ENCODE measurements around the gene SLF2. TPM values are rescaled to one million over a fixed set of nuclear protein-coding genes. Genes with fewer than 3 reads are reported as not detected.

SLF2 gene
- total RNA-seq, 1 experiment from 2014 or later, result 23.1 TPM

DNA sequence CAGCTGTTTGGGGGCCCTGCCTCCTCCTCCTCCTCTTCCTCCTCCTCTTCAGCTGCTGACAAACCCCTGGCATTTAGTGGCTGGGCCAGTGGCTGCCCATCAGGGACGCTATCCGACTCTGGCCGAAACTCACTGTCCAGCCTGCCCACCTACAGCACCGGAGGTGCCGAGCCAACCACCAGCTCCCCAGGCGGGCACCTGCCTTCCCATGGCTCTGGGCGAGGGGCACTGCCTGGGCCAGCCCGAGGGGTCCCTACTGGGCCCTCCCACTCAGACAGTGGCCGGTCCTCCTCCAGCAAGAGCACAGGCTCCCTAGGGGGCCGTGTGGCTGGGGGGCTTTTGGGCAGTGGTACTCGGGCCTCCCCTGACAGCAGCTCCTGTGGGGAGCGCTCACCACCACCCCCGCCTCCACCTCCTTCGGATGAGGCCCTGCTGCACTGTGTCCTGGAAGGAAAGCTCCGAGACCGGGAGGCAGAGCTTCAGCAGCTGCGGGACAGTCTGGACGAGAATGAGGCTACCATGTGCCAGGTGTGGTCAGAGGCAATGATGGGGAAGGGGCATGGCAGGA is 91.0 kb downstream of the SLF2 start:
- H3K27ac Mint-ChIP-seq, result no peak overlapping the region
- H3K9me3 ChIP-seq (ENCODE audit: control insufficient read depth, low read depth, low read length), result no peaks in the 10 kb centered on the region
- H2BK12ac ChIP-seq (ENCODE audit: insufficient read length, low read depth, low read length), result no peak overlapping the region
- no peaks in the 10 kb centered on the region; a peak in 2 of 5 replicates for H3K9me3 Mint-ChIP-seq
- no peak overlapping the region for H3K9ac ChIP-seq (ENCODE audit: extremely low read depth, insufficient read length, low read length)
- H2AFZ ChIP-seq (ENCODE audit: low read length), result no peak overlapping the region
- no peak overlapping the region for H3K4me2 ChIP-seq (ENCODE audit: insufficient read depth, insufficient read length, low read length)
- no peak overlapping the region for H3K4ac ChIP-seq (ENCODE audit: low read depth, low read length)
- DNase-seq, result no peak
- H3T11ph ChIP-seq (ENCODE audit: low read length), result no peak overlapping the region
- H3K4me3 Mint-ChIP-seq, result no peak overlapping the region; a peak in 1 of 5 replicates
- no peaks in the 10 kb centered on the region for H4K20me1 ChIP-seq (ENCODE audit: control insufficient read depth, insufficient read depth, insufficient read length)
- H3K23me2 ChIP-seq (ENCODE audit: insufficient read length, low read depth, low read length, poor library complexity, severe bottlenecking), result peaks cover 16% of the 10 kb centered on the region
- no peak overlapping the region for H4K91ac ChIP-seq (ENCODE audit: insufficient read length, low read depth, low read length)
- no peak overlapping the region for H3K18ac ChIP-seq (ENCODE audit: insufficient read length, low read depth, low read length)
- no peak overlapping the region for H2BK5ac ChIP-seq (ENCODE audit: insufficient read length, low read length)
- H4K5ac ChIP-seq (ENCODE audit: insufficient read length, low read depth, low read length), result no peak overlapping the region
- no peak overlapping the region for H2BK15ac ChIP-seq (ENCODE audit: low read depth, low read length)
- H3K27me3 ChIP-seq (ENCODE audit: insufficient read depth, low read length), result no peaks in the 10 kb centered on the region
- H3K27ac ChIP-seq (ENCODE audit: insufficient read length, low read depth, low read length), result no peak overlapping the region
- H3K27me3 Mint-ChIP-seq (ENCODE audit: low read depth), result no peaks in the 10 kb centered on the region; the same call in 1 of the 2 replicates
- peaks cover 12 to 21% of the 10 kb centered on the region in 2 experiments for H3K4me1 Mint-ChIP-seq
- no CpG with 5 or more reads among the region's 18 CpGs for WGBS (ENCODE audit: extremely low coverage, insufficient read length, low lambda C conversion rate)
- no peak overlapping the region for H2AK5ac ChIP-seq (ENCODE audit: insufficient read length, low read length)
- H3K79me1 ChIP-seq (ENCODE audit: insufficient read depth, low read depth, low read length, poor library complexity, severe bottlenecking), result no peaks in the 10 kb centered on the region
- H3K14ac ChIP-seq (ENCODE audit: insufficient read depth, low read length), result no peak overlapping the region
- no peak overlapping the region for H2BK120ac ChIP-seq (ENCODE audit: low read depth, low read length, poor library complexity, severe bottlenecking)
- H3K56ac ChIP-seq (ENCODE audit: insufficient read length, low read depth, low read length), result no peak overlapping the region
- H2BK20ac ChIP-seq (ENCODE audit: low read depth, low read length, poor library complexity, severe bottlenecking), result no peak overlapping the region
- H3K79me2 ChIP-seq (ENCODE audit: insufficient read depth, low read length), result no peaks in the 10 kb centered on the region; the same call in 1 of the 2 replicates
- TF ChIP-seq, protein P1, sequence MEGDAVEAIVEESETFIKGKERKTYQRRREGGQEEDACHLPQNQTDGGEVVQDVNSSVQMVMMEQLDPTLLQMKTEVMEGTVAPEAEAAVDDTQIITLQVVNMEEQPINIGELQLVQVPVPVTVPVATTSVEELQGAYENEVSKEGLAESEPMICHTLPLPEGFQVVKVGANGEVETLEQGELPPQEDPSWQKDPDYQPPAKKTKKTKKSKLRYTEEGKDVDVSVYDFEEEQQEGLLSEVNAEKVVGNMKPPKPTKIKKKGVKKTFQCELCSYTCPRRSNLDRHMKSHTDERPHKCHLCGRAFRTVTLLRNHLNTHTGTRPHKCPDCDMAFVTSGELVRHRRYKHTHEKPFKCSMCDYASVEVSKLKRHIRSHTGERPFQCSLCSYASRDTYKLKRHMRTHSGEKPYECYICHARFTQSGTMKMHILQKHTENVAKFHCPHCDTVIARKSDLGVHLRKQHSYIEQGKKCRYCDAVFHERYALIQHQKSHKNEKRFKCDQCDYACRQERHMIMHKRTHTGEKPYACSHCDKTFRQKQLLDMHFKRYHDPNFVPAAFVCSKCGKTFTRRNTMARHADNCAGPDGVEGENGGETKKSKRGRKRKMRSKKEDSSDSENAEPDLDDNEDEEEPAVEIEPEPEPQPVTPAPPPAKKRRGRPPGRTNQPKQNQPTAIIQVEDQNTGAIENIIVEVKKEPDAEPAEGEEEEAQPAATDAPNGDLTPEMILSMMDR (conservative IDR thresholded peaks at IDR 0.05), result no peak
- H4K8ac ChIP-seq (replicated peaks; ENCODE audit: insufficient read length, low read depth, low read length), result no peak overlapping the region
- peaks cover 19 to 46% (median 41%) of the 10 kb centered on the region in 3 experiments; a peak in 6 of 7 replicates for H3K36me3 Mint-ChIP-seq (ENCODE audit: insufficient read depth in 1 of 3, low read depth in 3 of 3)
- no peak overlapping the region for H3K23ac ChIP-seq (ENCODE audit: insufficient read length, low read depth, low read length)
- H3K4me1 ChIP-seq (ENCODE audit: insufficient read depth, low read length), result peaks cover under 1% of the 10 kb centered on the region; the same call in 1 of the 2 replicates

Measured in H9 (cell line).